Choroid plexus epithelial cell (primary cell): ENCODE measurements around the gene CROCC2.

Experiments used
- DNase-seq: peaks from one replicate; pipeline ENCODE4 v3.0.0-alpha.2; 2010; ENCODE audit warnings: low read depth
- H3K4me3 ChIP-seq: 2 replicates; pipeline ENCODE4 v1.5.1; 2011; ENCODE audit warnings: low read depth, mild to moderate bottlenecking, control low read depth, low read length, moderate library complexity
- CTCF ChIP-seq: conservative IDR thresholded peaks from 2 replicates; pipeline ENCODE4 v1.5.1; 2011; ENCODE audit warnings: low read depth, mild to moderate bottlenecking, control low read depth, inconsistent platforms, low read length, moderate library complexity

The CROCC2 gene

GRCh38 chr2:240865391-240865790, 40.7 kb upstream of the CROCC2 start:
- H3K4me3 ChIP-seq, result no peak overlapping the region
- no peak for TF ChIP-seq CTCF
- DNase-seq, result no peak

GRCh38 chr2:240868286-240869108, 37.6 kb upstream of the CROCC2 start, which contains the start of gene AGXT:
Gene AGXT (plus strand): TSS chr2:240868824. CDS start chr2:240868866, 42 bp downstream.
- no peak within 1 kb of the TSS for H3K4me3 ChIP-seq
- no peak for TF ChIP-seq CTCF
- peak; percentile 71 for DNase-seq

- DNase-seq, result no peak
- TF ChIP-seq CTCF, result no peak
- H3K4me3 ChIP-seq, result no peak overlapping the region
Measured at GRCh38 chr2:240869109-240869955, 36.8 kb upstream of the CROCC2 start.

GRCh38 chr2:240869956-240870875, 35.9 kb upstream of the CROCC2 start:
- no peak for TF ChIP-seq CTCF
- H3K4me3 ChIP-seq, result no peak overlapping the region
- DNase-seq, result no peak

GRCh38 chr2:240871071-240871958, 34.8 kb upstream of the CROCC2 start:
- H3K4me3 ChIP-seq, result no peak overlapping the region
- no peak for DNase-seq
- TF ChIP-seq CTCF, result no peak
